Naive thymus-derived CD4-positive, alpha-beta T cell (primary cell): ENCODE data around the gene PTPRN2. TPM values are rescaled to one million over a fixed set of nuclear protein-coding genes. Genes with fewer than 3 reads are reported as not detected.

Source experiments
- ATAC-seq: fragments of 150-1000 bp; cut with Tn5 transposase; 2 replicates; pipeline ENCODE4 v1.10.0; 2021; ENCODE audit warnings: mild to moderate bottlenecking, moderate library complexity
- CTCF ChIA-PET: fragments of 350-600 bp; sonication (Branson Sonifier 250); formaldehyde crosslinking; loops from one replicate; lab custom pipeline; 2021; ENCODE audit warnings: antibody characterized with exemption; lab: Charles Lee
- POLR2A ChIA-PET: fragments of 350-600 bp; sonication (Branson Sonifier 250); formaldehyde crosslinking; loops from one replicate; lab custom pipeline; 2021; ENCODE audit warnings: antibody characterized with exemption, inconsistent platforms; lab: Charles Lee
- DNase-seq, 9 donors: peaks; one replicate each; pipeline versions ENCODE4 v3.0.0 to v3.0.0-alpha.2; 2020 to 2022; ENCODE audit warnings: mixed read lengths in 1 of 9
- H3K27ac ChIP-seq: one replicate; pipeline ENCODE4 v1.7.0; 2013; ENCODE audit warnings: mild to moderate bottlenecking, low read depth, low read length, moderate library complexity
- H3K27me3 ChIP-seq, 2 donors: one replicate each; pipeline ENCODE4 v1.7.0; 2013; ENCODE audit warnings: low read length in 2 of 2, mild to moderate bottlenecking in 2 of 2, moderate library complexity in 2 of 2; ENCODE audit not compliant: control insufficient read depth in 2 of 2, insufficient read depth in 2 of 2
- H3K36me3 ChIP-seq, 3 experiments: 1 replicate in 2 of 3; 2 replicates in 1 of 3; pipeline ENCODE4 v1.7.0; 2013; ENCODE audit warnings: low read length in 3 of 3, mild to moderate bottlenecking in 3 of 3, moderate library complexity in 1 of 3; ENCODE audit not compliant: insufficient read depth in 3 of 3, control insufficient read depth in 2 of 3
- H3K4me1 ChIP-seq, 2 donors: one replicate each; pipeline ENCODE4 v1.7.0; 2013; ENCODE audit warnings: low read length in 2 of 2, mild to moderate bottlenecking in 2 of 2, moderate library complexity in 1 of 2; ENCODE audit not compliant: control insufficient read depth in 2 of 2, insufficient read depth in 2 of 2
- H3K4me3 ChIP-seq: 2 replicates; pipeline ENCODE4 v1.7.0; 2013; ENCODE audit warnings: mild to moderate bottlenecking, low read length
- H3K9me3 ChIP-seq, 3 experiments: 1 replicate in 2 of 3; 2 replicates in 1 of 3; pipeline ENCODE4 v1.7.0; 2013; ENCODE audit warnings: low read length in 3 of 3; ENCODE audit not compliant: control insufficient read depth in 2 of 3
- H3K27ac Mint-ChIP-seq, 9 donors: one replicate each; pipeline ENCODE4 v1.8.0; 2020 to 2022; ENCODE audit warnings: mixed read lengths in 9 of 9, mild to moderate bottlenecking in 8 of 9, moderate library complexity in 5 of 9, inconsistent platforms in 2 of 9
- H3K27me3 Mint-ChIP-seq, 5 donors: one replicate each; pipeline ENCODE4 v1.8.0; 2021 to 2022; ENCODE audit warnings: mixed read lengths in 5 of 5, mild to moderate bottlenecking in 1 of 5
- H3K36me3 Mint-ChIP-seq, 5 donors: one replicate each; pipeline ENCODE4 v1.8.0; 2020 to 2022; ENCODE audit warnings: mixed read lengths in 5 of 5, mild to moderate bottlenecking in 3 of 5, inconsistent platforms in 1 of 5
- H3K4me1 Mint-ChIP-seq, 7 donors: one replicate each; pipeline ENCODE4 v1.8.0; 2020 to 2022; ENCODE audit warnings: mixed read lengths in 7 of 7, mild to moderate bottlenecking in 3 of 7, inconsistent platforms in 1 of 7
- H3K4me3 Mint-ChIP-seq, 10 donors: one replicate each; pipeline ENCODE4 v1.8.0; 2020 to 2022; ENCODE audit warnings: mild to moderate bottlenecking in 10 of 10, mixed read lengths in 10 of 10, moderate library complexity in 6 of 10, inconsistent platforms in 2 of 10
- H3K9me3 Mint-ChIP-seq, 11 donors: one replicate each; pipeline ENCODE4 v1.8.0; 2020 to 2022; ENCODE audit warnings: mixed read lengths in 11 of 11, mild to moderate bottlenecking in 4 of 11, inconsistent platforms in 1 of 11, moderate library complexity in 1 of 11
- intact Hi-C, 2 donors: fragments of 100-400 bp; cut with micrococcal nuclease; formaldehyde crosslinking; loops; one replicate each; pipeline ENCODE4 v1.15.1; 2023
- polyA plus RNA-seq, 2 donors: library from polyadenylated mRNA; unstranded; fragments of 300-500 nt; fragmentation: Illumina TruSeq; gene quantifications; one replicate each; pipeline ENCODE4 v1.2.3, GENCODE V29; 2021
- total RNA-seq, 6 experiments: library from RNA in 5 of 6; stranded (reverse) in 5 of 6; gene quantifications; 1 replicate in 5 of 6; 2 replicates in 1 of 6; pipeline ENCODE4 v1.2.3 and lab custom pipeline; 2021 to 2026

The PTPRN2 gene
- total and polyA plus RNA-seq, 7 experiments from 2014 or later, result 0.58 to 2.3 (median 1.4) TPM

DNA sequence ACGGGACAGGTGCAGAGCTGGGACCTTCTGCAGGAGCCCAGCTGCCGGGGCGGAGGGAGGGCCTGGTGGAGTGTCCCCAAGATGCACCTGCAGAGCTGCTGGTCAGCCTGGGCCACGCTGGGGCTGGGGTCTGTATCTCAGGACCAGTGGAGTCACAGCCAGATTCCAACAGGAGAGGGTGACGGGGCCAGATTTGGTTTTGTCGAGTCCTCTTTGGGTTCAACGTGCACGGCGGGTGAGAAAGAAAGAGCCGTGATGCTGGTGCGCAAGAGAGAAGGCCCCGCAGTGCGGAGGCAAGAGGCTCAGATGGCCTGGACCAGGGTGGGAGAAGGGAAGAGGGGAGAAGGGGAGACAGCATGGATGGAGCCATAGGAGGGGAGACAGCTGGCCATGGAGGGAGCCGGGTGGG is 462.9 kb downstream of the PTPRN2 start:
- Mint-ChIP-seq H3K27ac (no peak overlapping the region), H3K4me3 (no peak overlapping the region), H3K9me3 (peaks cover 0 to 26% (median 8%) of the 10 kb centered on the region in 11 donors), H3K4me1 (no peaks in the 10 kb centered on the region), H3K27me3 (peaks cover 0 to 10% (median 8%) of the 10 kb centered on the region in 5 donors), H3K36me3 (peaks cover 0 to 4% (median 0%) of the 10 kb centered on the region in 5 donors)
- H3K9me3 ChIP-seq, result peaks cover 0 to 4% (median 0%) of the 10 kb centered on the region in 3 experiments
- ATAC-seq, result no peak
- no peaks in the 10 kb centered on the region for H3K36me3 ChIP-seq
- ChIA-PET POLR2A (no interaction called here), CTCF (no interaction called here)
- intact Hi-C loops, result no loop called here
- no peak overlapping the region for H3K27ac ChIP-seq
- no peaks in the 10 kb centered on the region for H3K4me1 ChIP-seq
- no peak for DNase-seq
- H3K27me3 ChIP-seq, result no peaks in the 10 kb centered on the region
- no peak overlapping the region for H3K4me3 ChIP-seq

DNA sequence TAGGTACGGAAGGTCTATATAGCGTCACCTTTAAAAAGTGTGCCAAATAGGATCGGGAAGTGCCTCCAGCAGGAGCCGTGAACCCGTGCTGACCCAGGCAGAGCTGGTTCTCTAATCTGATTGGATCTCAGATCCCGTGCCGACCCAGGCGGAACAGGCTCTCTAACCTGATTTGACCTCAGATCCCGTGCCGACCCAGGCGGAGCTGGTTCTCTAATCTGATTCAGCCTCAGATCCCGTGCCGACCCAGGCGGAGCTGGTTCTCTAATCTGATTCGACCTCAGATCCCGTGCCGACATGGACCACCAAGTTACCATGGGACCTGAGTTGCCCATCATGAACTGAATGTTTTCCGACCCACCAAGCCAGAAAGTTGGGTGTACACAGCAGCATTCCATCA is 463.9 kb downstream of the PTPRN2 start:
- DNase-seq, result no peak
- Mint-ChIP-seq H3K9me3 (peaks cover 4 to 36% (median 10%) of the 10 kb centered on the region in 11 donors), H3K27me3 (peaks cover 0 to 13% (median 8%) of the 10 kb centered on the region in 5 donors), H3K4me3 (no peak overlapping the region), H3K27ac (no peak overlapping the region), H3K4me1 (no peaks in the 10 kb centered on the region), H3K36me3 (peaks cover 0 to 4% (median 0%) of the 10 kb centered on the region in 5 donors)
- intact Hi-C loops, result no loop called here
- H3K27ac ChIP-seq, result no peak overlapping the region
- H3K9me3 ChIP-seq, result peaks cover 0 to 6% (median 0%) of the 10 kb centered on the region in 3 experiments
- no peaks in the 10 kb centered on the region for H3K4me1 ChIP-seq
- H3K4me3 ChIP-seq, result no peak overlapping the region
- H3K36me3 ChIP-seq, result no peaks in the 10 kb centered on the region
- H3K27me3 ChIP-seq, result no peaks in the 10 kb centered on the region
- ATAC-seq, result no peak
- POLR2A ChIA-PET, result no interaction called here
- CTCF ChIA-PET, result no interaction called here

DNA sequence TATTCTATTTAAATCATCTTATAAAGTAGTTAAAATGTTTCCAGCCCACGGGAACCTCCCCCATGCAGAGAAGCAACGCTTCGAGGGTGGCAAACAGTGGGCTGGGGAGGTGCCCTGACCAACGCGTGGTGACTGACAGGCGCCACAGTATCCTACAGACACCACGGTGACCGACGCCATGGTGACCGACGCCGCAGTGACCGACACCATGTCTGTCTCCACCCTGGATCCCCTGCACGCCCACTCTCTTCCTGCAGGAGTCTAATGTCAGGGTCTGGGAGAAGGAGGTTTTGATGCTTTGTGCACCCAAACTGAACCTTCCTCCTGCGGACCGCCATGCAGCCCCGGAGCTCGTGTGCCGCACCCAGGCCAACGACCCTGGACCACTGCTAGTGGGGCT is 464.4 kb downstream of the PTPRN2 start:
- Mint-ChIP-seq H3K27ac (no peak overlapping the region), H3K27me3 (peaks cover 0 to 13% (median 8%) of the 10 kb centered on the region in 5 donors), H3K36me3 (peaks cover 0 to 4% (median 0%) of the 10 kb centered on the region in 5 donors), H3K4me3 (no peak overlapping the region), H3K4me1 (no peaks in the 10 kb centered on the region), H3K9me3 (peaks cover 4 to 41% (median 15%) of the 10 kb centered on the region in 11 donors)
- Histone ChIP-seq H3K36me3 (no peaks in the 10 kb centered on the region), H3K4me3 (no peak overlapping the region), H3K9me3 (peaks cover 0 to 10% (median 0%) of the 10 kb centered on the region in 3 experiments), H3K27me3 (no peaks in the 10 kb centered on the region), H3K4me1 (no peaks in the 10 kb centered on the region), H3K27ac (no peak overlapping the region)
- ChIA-PET CTCF (no interaction called here), POLR2A (no interaction called here)
- ATAC-seq, result no peak
- DNase-seq, result no peak
- intact Hi-C loops, result no loop called here

DNA sequence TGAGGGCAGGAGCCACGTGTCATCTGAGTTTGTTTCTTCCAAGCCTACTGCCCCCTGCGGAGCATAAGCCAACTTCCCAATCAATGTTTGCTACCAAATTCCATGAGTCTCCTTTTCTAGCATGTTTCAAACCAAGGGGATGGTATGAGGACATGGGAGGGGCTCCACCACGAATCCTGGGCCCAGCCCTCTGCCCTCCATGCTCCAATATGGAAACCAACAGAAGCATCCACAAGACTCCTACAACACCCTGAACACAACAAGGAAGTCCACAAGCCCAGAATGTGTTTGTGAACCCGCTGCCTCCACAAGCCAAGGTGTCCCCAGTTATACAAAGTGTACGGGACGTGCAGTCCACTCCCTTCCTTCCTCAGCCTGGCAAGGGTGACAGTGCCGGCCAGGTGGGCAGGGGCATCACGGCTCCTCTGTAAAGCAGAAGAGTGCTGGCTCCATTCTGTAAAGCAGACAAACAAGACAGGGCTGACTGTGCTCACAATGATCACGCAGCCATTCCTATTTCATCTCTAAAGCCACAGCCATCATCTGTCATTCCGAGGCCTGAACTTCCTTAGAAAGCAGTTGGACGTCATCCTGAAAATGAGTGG is 466.1 kb downstream of the PTPRN2 start:
- Mint-ChIP-seq H3K36me3 (peaks cover 0 to 7% (median 4%) of the 10 kb centered on the region in 5 donors), H3K27me3 (peaks cover 0 to 13% (median 8%) of the 10 kb centered on the region in 5 donors), H3K4me1 (no peaks in the 10 kb centered on the region), H3K27ac (no peak overlapping the region), H3K9me3 (peaks cover 4 to 58% (median 26%) of the 10 kb centered on the region in 11 donors), H3K4me3 (no peak overlapping the region)
- Histone ChIP-seq H3K27ac (no peak overlapping the region), H3K4me3 (no peak overlapping the region), H3K9me3 (peaks cover 0 to 22% (median 0%) of the 10 kb centered on the region in 3 experiments), H3K36me3 (no peaks in the 10 kb centered on the region), H3K4me1 (no peaks in the 10 kb centered on the region), H3K27me3 (no peaks in the 10 kb centered on the region)
- POLR2A ChIA-PET, result no interaction called here
- intact Hi-C loops, result no loop called here
- CTCF ChIA-PET, result no interaction called here
- no peak for DNase-seq
- no peak for ATAC-seq

DNA sequence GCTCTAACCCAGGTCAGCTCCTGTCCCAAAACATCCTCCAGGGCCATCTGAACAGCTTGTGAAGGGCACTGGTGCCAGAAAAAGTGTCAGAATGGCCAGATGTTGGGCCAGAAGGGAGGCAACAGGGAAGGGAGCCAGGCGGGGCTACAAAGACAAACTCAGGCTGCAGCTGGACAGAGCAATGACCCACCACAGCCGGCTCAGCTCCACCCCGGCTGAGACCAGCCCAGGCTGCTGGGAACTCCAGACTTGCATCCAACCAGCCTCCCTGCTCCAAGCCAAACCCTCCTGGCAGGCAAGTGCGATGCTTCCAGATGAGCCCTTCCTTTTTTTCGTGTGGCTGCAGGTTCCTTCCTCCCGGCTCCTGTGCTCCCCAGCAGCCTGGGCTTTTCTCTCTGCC is 466.9 kb downstream of the PTPRN2 start:
- H3K9me3 ChIP-seq, result peaks cover 0 to 31% (median 0%) of the 10 kb centered on the region in 3 experiments
- CTCF ChIA-PET, result no interaction called here
- POLR2A ChIA-PET, result no interaction called here
- no peak overlapping the region for H3K27ac ChIP-seq
- DNase-seq (no peak), ATAC-seq (no peak)
- no peak overlapping the region for H3K4me3 ChIP-seq
- Mint-ChIP-seq H3K36me3 (peaks cover 0 to 7% (median 4%) of the 10 kb centered on the region in 5 donors), H3K4me1 (no peaks in the 10 kb centered on the region), H3K9me3 (peaks cover 4 to 66% (median 28%) of the 10 kb centered on the region in 11 donors), H3K4me3 (no peak overlapping the region), H3K27ac (no peak overlapping the region), H3K27me3 (peaks cover 0 to 13% (median 8%) of the 10 kb centered on the region in 5 donors)
- intact Hi-C loops, result no loop called here
- no peaks in the 10 kb centered on the region for H3K27me3 ChIP-seq
- H3K36me3 ChIP-seq, result no peaks in the 10 kb centered on the region
- H3K4me1 ChIP-seq, result no peaks in the 10 kb centered on the region

DNA sequence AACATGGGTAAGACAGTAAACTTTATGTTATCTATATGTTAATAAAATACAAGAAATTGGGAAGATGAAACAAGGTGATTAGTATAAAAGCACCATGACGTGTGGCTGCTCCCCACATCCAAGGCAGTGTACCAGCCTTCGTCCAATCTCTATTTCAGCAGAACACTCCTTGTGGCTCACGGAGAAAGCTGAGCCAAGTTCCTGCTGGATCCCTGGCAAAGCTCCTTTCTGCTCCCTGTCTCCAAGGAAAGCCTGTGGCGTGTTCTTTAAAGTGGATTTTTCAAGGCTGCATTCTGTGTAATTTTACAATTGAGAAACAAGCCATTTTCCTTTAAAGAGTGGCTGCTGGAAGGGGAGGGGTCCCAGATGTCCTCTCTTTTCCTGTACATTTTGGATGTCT is 467.3 kb downstream of the PTPRN2 start:
- intact Hi-C loops, result no loop called here
- H3K4me3 Mint-ChIP-seq, result no peak overlapping the region
- ATAC-seq (no peak), DNase-seq (no peak)
- no peaks in the 10 kb centered on the region for H3K27me3 ChIP-seq
- H3K4me3 ChIP-seq, result no peak overlapping the region
- no peaks in the 10 kb centered on the region for H3K4me1 ChIP-seq
- no peaks in the 10 kb centered on the region for H3K36me3 ChIP-seq
- CTCF ChIA-PET, result no interaction called here
- POLR2A ChIA-PET, result no interaction called here
- H3K9me3 Mint-ChIP-seq, result peaks cover 4 to 67% (median 25%) of the 10 kb centered on the region in 11 donors
- peaks cover 0 to 33% (median 0%) of the 10 kb centered on the region in 3 experiments for H3K9me3 ChIP-seq
- H3K27me3 Mint-ChIP-seq, result peaks cover 0 to 13% (median 8%) of the 10 kb centered on the region in 5 donors
- H3K36me3 Mint-ChIP-seq, result peaks cover 0 to 7% (median 4%) of the 10 kb centered on the region in 5 donors
- no peaks in the 10 kb centered on the region for H3K4me1 Mint-ChIP-seq
- H3K27ac ChIP-seq, result no peak overlapping the region
- H3K27ac Mint-ChIP-seq, result no peak overlapping the region
